ENCODE data around the gene GCAT. TPM values are rescaled to one million over a fixed set of nuclear protein-coding genes. Genes with fewer than 3 reads are reported as not detected.

The GCAT gene
- total RNA-seq, 4 donors from 2014 or later, result 8.0 to 21.0 (median 15.7) TPM

GRCh38 chr22:37762389-37762836 lies 45.3 kb upstream of the GCAT start:
- Histone ChIP-seq H3K27me3 (no peaks in the 10 kb centered on the region), H3K36me3 (peaks cover 0 to 94% of the 10 kb centered on the region in 2 donors), H3K9me3 (no peaks in the 10 kb centered on the region), H3K27ac (no peak overlapping the region), H3K4me3 (no peak overlapping the region), H3K4me1 (peaks cover 0 to 12% (median 0%) of the 10 kb centered on the region in 3 donors)
- ATAC-seq, result no peak
- no peak for TF ChIP-seq POLR2AphosphoS5 (IDR thresholded peaks at IDR 0.05)
- TF ChIP-seq EP300 (IDR thresholded peaks at IDR 0.05), result no peak
- no peak for TF ChIP-seq CTCF (IDR thresholded peaks at IDR 0.05)
- no peak for TF ChIP-seq POLR2A (IDR thresholded peaks at IDR 0.05)
- 66% methylated on average over 8 of the region's 10 CpGs; no CpG with 5 or more reads in 1 of the 2 donors for WGBS, 2 donors (ENCODE audit: low coverage in 1 of 2)

GRCh38 chr22:37763012-37763411 lies 44.7 kb upstream of the GCAT start:
- 80 to 100% methylated on average over 1 of the region's 9 CpGs for WGBS, 2 donors (ENCODE audit: low coverage in 1 of 2)
- TF ChIP-seq POLR2A (IDR thresholded peaks at IDR 0.05) (no peak), EP300 (IDR thresholded peaks at IDR 0.05) (no peak), POLR2AphosphoS5 (IDR thresholded peaks at IDR 0.05) (no peak), CTCF (IDR thresholded peaks at IDR 0.05) (no peak)
- Histone ChIP-seq H3K27me3 (no peaks in the 10 kb centered on the region), H3K4me1 (peaks cover 0 to 12% (median 0%) of the 10 kb centered on the region in 3 donors), H3K4me3 (no peak overlapping the region), H3K36me3 (peaks cover 0 to 94% of the 10 kb centered on the region in 2 donors), H3K27ac (no peak overlapping the region), H3K9me3 (no peaks in the 10 kb centered on the region)
- ATAC-seq, result no peak

- Histone ChIP-seq H3K27me3 (no peaks in the 10 kb centered on the region), H3K36me3 (peaks cover 0 to 94% of the 10 kb centered on the region in 2 donors), H3K9me3 (no peaks in the 10 kb centered on the region), H3K4me1 (peaks cover 0 to 12% (median 0%) of the 10 kb centered on the region in 3 donors), H3K4me3 (no peak overlapping the region), H3K27ac (no peak overlapping the region)
- TF ChIP-seq CTCF (IDR thresholded peaks at IDR 0.05) (no peak), POLR2AphosphoS5 (IDR thresholded peaks at IDR 0.05) (no peak), POLR2A (IDR thresholded peaks at IDR 0.05) (no peak)
- WGBS, 2 donors (ENCODE audit: low coverage in 1 of 2), result 77% methylated on average over 15 of the region's 16 CpGs; no CpG with 5 or more reads in 1 of the 2 donors
- ATAC-seq, result no peak
These were observed 44.1 kb upstream of the GCAT start for GRCh38 chr22:37763652-37764051.

- Histone ChIP-seq H3K36me3 (peaks cover 0 to 94% of the 10 kb centered on the region in 2 donors), H3K27ac (no peak overlapping the region), H3K4me1 (peaks cover 0 to 12% (median 0%) of the 10 kb centered on the region in 3 donors), H3K27me3 (no peaks in the 10 kb centered on the region), H3K9me3 (no peaks in the 10 kb centered on the region), H3K4me3 (no peak overlapping the region)
- ATAC-seq, result peak; percentile 44
- no peak for TF ChIP-seq CTCF (IDR thresholded peaks at IDR 0.05)
- no peak for TF ChIP-seq POLR2A (IDR thresholded peaks at IDR 0.05)
- TF ChIP-seq EP300 (IDR thresholded peaks at IDR 0.05), result no peak
- peak; percentile 32 for TF ChIP-seq POLR2AphosphoS5 (IDR thresholded peaks at IDR 0.05)
- WGBS, 2 donors (ENCODE audit: low coverage in 1 of 2), result 40 to 69% methylated on average over 1 to 3 of the region's 6 CpGs
These were observed 43.1 kb upstream of the GCAT start for GRCh38 chr22:37764622-37765021.

GRCh38 chr22:37765498-37765897 lies 42.2 kb upstream of the GCAT start:
- Histone ChIP-seq H3K27ac (no peak overlapping the region), H3K4me1 (peaks cover 0 to 12% (median 0%) of the 10 kb centered on the region in 3 donors), H3K9me3 (no peaks in the 10 kb centered on the region), H3K36me3 (peaks cover 0 to 94% of the 10 kb centered on the region in 2 donors), H3K27me3 (no peaks in the 10 kb centered on the region), H3K4me3 (no peak overlapping the region)
- ATAC-seq, result no peak
- TF ChIP-seq POLR2A (IDR thresholded peaks at IDR 0.05), result no peak
- no peak for TF ChIP-seq POLR2AphosphoS5 (IDR thresholded peaks at IDR 0.05)
- no peak for TF ChIP-seq CTCF (IDR thresholded peaks at IDR 0.05)
- TF ChIP-seq EP300 (IDR thresholded peaks at IDR 0.05), result no peak
- WGBS, 2 donors (ENCODE audit: low coverage in 1 of 2), result 74 to 100% methylated on average over 1 to 11 of the region's 13 CpGs
